IMR-90 (cell line): ENCODE results near the gene DYNLT4. TPM values are rescaled to one million over a fixed set of nuclear protein-coding genes. Genes with fewer than 3 reads are reported as not detected.

ENCODE experiments used
- ATAC-seq: fragments of 200-7000 bp; cut with Tn5 transposase; 2 replicates; pipeline ENCODE4 v1.9.1; 2020; ENCODE audit warnings: low read depth, mild to moderate bottlenecking, moderate library complexity
- BruUV-seq: library from RNA; stranded (reverse); fragments of 400-500 nt; replicated peaks from 2 replicates; lab custom pipeline; 2021; lab: Mats Ljungman, UMichigan
- CTCF ChIA-PET: fragments of 300-600 bp; formaldehyde crosslinking; extraction: SDS; loops from one replicate; lab custom pipeline; 2021; ENCODE audit warnings: antibody characterized with exemption; lab: Yijun Ruan, JAX
- POLR2A ChIA-PET: fragments of 300-600 bp; sonication (Branson Sonifier 250); formaldehyde crosslinking; loops from one replicate; lab custom pipeline; 2022; ENCODE audit warnings: antibody characterized with exemption; ENCODE audit not compliant: unreplicated experiment; lab: Charles Lee
- DNase-seq: peaks from one replicate; pipeline ENCODE4 v3.0.0; 2013
- H2AFZ ChIP-seq: replicated peaks from 2 replicates; pipeline ENCODE3; 2013; ENCODE audit warnings: low read length, mild to moderate bottlenecking; ENCODE audit not compliant: poor library complexity
- H2AK5ac ChIP-seq: 2 replicates; pipeline ENCODE4 v1.6.1; 2013; ENCODE audit warnings: low read depth, low read length, inconsistent platforms
- H2AK9ac ChIP-seq: replicated peaks from 2 replicates; pipeline ENCODE3; 2013; ENCODE audit warnings: mild to moderate bottlenecking, low read depth, low read length, moderate library complexity; ENCODE audit not compliant: poor library complexity
- H2BK120ac ChIP-seq: 2 replicates; pipeline ENCODE4 v1.6.1; 2013; ENCODE audit warnings: low read depth, low read length, inconsistent platforms
- H2BK15ac ChIP-seq: 3 replicates; pipeline ENCODE4 v1.6.1; 2013; ENCODE audit warnings: low read depth, low read length, inconsistent platforms
- H2BK20ac ChIP-seq: 2 replicates; pipeline ENCODE4 v1.6.1; 2013; ENCODE audit warnings: low read depth, mild to moderate bottlenecking, inconsistent platforms, low read length, moderate library complexity
- H2BK5ac ChIP-seq: 2 replicates; pipeline ENCODE4 v1.6.1; 2013; ENCODE audit warnings: mild to moderate bottlenecking, low read depth, low read length, inconsistent platforms; ENCODE audit not compliant: poor library complexity, severe bottlenecking
- H3K14ac ChIP-seq: replicated peaks from 2 replicates; pipeline ENCODE4 v1.6.1; 2013; ENCODE audit warnings: low read depth, low read length, inconsistent platforms
- H3K18ac ChIP-seq: 2 replicates; pipeline ENCODE4 v1.6.1; 2013; ENCODE audit warnings: low read depth, low read length, control low read depth
- H3K23ac ChIP-seq: 2 replicates; pipeline ENCODE4 v1.6.1; 2013; ENCODE audit warnings: low read depth, low read length, inconsistent platforms
- H3K27ac ChIP-seq: 2 replicates; pipeline ENCODE4 v1.5.1; 2013; ENCODE audit warnings: mild to moderate bottlenecking, control low read depth, low read length; ENCODE audit not compliant: insufficient read depth
- H3K27me3 ChIP-seq: 2 replicates; pipeline ENCODE4 v1.6.1; 2013; ENCODE audit warnings: low read length; ENCODE audit not compliant: control insufficient read depth, insufficient read depth
- H3K36me3 ChIP-seq: 2 replicates; pipeline ENCODE4 v1.6.1; 2013; ENCODE audit warnings: low read length, mixed read lengths; ENCODE audit not compliant: control insufficient read depth, insufficient read depth
- H3K4ac ChIP-seq: 2 replicates; pipeline ENCODE4 v1.6.1; 2013; ENCODE audit warnings: low read depth, low read length, inconsistent platforms
- H3K4me1 ChIP-seq: 2 replicates; pipeline ENCODE4 v1.6.1; 2013; ENCODE audit warnings: low read length, mixed read lengths; ENCODE audit not compliant: control insufficient read depth, insufficient read depth
- H3K4me2 ChIP-seq: 2 replicates; pipeline ENCODE4 v1.6.1; 2013; ENCODE audit warnings: low read depth, mild to moderate bottlenecking, control low read depth, low read length, moderate library complexity
- H3K4me3 ChIP-seq: 2 replicates; pipeline ENCODE4 v1.5.1; 2013; ENCODE audit warnings: low read depth, mild to moderate bottlenecking, control low read depth, low read length, moderate library complexity; ENCODE audit not compliant: insufficient read depth
- H3K56ac ChIP-seq: 2 replicates; pipeline ENCODE4 v1.6.1; 2013; ENCODE audit warnings: low read length, inconsistent platforms; ENCODE audit not compliant: insufficient read depth; ENCODE audit errors: extremely low read depth
- H3K79me1 ChIP-seq, 2 experiments: 2 replicates each; pipeline ENCODE4 v1.6.1; 2013; ENCODE audit warnings: low read length in 2 of 2, inconsistent platforms in 1 of 2, low read depth in 1 of 2
- H3K9ac ChIP-seq: 2 replicates; pipeline ENCODE4 v1.6.1; 2013; ENCODE audit warnings: low read depth, low read length, control low read depth
- H3K9me1 ChIP-seq: 2 replicates; pipeline ENCODE4 v1.6.1; 2013; ENCODE audit warnings: low read length, inconsistent platforms; ENCODE audit not compliant: insufficient read depth
- H3K9me3 ChIP-seq: 2 replicates; pipeline ENCODE4 v1.6.1; 2013; ENCODE audit warnings: low read length; ENCODE audit not compliant: control insufficient read depth, insufficient read depth
- H4K20me1 ChIP-seq: 2 replicates; pipeline ENCODE4 v1.6.1; 2013; ENCODE audit warnings: low read length, inconsistent platforms; ENCODE audit not compliant: insufficient read depth
- H4K5ac ChIP-seq: 2 replicates; pipeline ENCODE4 v1.6.1; 2013; ENCODE audit warnings: mild to moderate bottlenecking, low read depth, low read length, control low read depth
- H4K8ac ChIP-seq, 2 experiments: 2 replicates each; pipeline ENCODE4 v1.6.1; 2013; ENCODE audit warnings: low read depth in 2 of 2, low read length in 2 of 2, control low read depth in 1 of 2, inconsistent platforms in 1 of 2
- H4K91ac ChIP-seq: 2 replicates; pipeline ENCODE4 v1.6.1; 2013; ENCODE audit warnings: low read depth, low read length, inconsistent platforms; ENCODE audit not compliant: insufficient read depth
- CEBPB ChIP-seq: IDR thresholded peaks from 2 replicates; pipeline ENCODE4 v1.6.1; 2012; ENCODE audit warnings: low read depth, low read length, improper control_type of control experiment
- MAFK ChIP-seq: IDR thresholded peaks from 2 replicates; pipeline ENCODE4 v1.6.1; 2012; ENCODE audit warnings: low read depth, low read length, improper control_type of control experiment
- MAZ ChIP-seq: IDR thresholded peaks from 2 replicates; pipeline ENCODE4 v1.6.1; 2012; ENCODE audit warnings: low read depth, mild to moderate bottlenecking, low read length, improper control_type of control experiment, moderate library complexity, borderline replicate concordance
- MXI1 ChIP-seq: IDR thresholded peaks from 2 replicates; pipeline ENCODE4 v1.6.1; 2012; ENCODE audit warnings: low read depth, mild to moderate bottlenecking, low read length, moderate library complexity, borderline replicate concordance
- NFE2L2 ChIP-seq: fragments of 150-350 bp; IDR thresholded peaks from 2 replicates; pipeline ENCODE4 v1.6.1; 2016; ENCODE audit warnings: low read depth, mild to moderate bottlenecking, low read length
- POLR2A ChIP-seq: IDR thresholded peaks from 2 replicates; pipeline ENCODE4 v1.6.1; 2012; ENCODE audit warnings: mild to moderate bottlenecking, low read depth, low read length
- RAD21 ChIP-seq: IDR thresholded peaks from 2 replicates; pipeline ENCODE4 v1.6.1; 2012; ENCODE audit warnings: low read length, improper control_type of control experiment
- WGBS, 2 experiments: methylation state at CpG; one replicate each; pipeline versions ENCODE4 v1.1.5 to v1.1.7; 2013; ENCODE audit warnings: missing lambda C conversion rate in 2 of 2; ENCODE audit not compliant: insufficient read length in 1 of 2; ENCODE audit errors: extremely low coverage in 2 of 2; 5-methylcytosine and 5-hydroxymethylcytosine counted together
- dilution Hi-C: fragments of 300-500 bp; cut with HindIII; formaldehyde crosslinking; loops from one replicate; pipeline ENCODE4 v1.14.3; 2018; ENCODE audit warnings: low sequenced_read_pairs; ENCODE audit not compliant: unreplicated experiment
- in situ Hi-C: fragments of 300-500 bp; cut with MboI; formaldehyde crosslinking; loops from 3 replicates; pipeline ENCODE4 v1.14.3; 2019; ENCODE audit warnings: low sequenced_read_pairs, inconsistent platforms, mixed read lengths
- intact Hi-C: fragments of 100-400 bp; cut with micrococcal nuclease; formaldehyde crosslinking; loops from 2 replicates; pipeline ENCODE4 v1.10.0; 2022
- polyA plus RNA-seq, 3 experiments: library from polyadenylated mRNA; depleted of rRNA; stranded (reverse); fragments of >200 nt; gene quantifications; 2 replicates each; pipeline ENCODE4 v1.2.3, GENCODE V29; 2012; ENCODE audit warnings: low replicate concordance in 1 of 3
- total RNA-seq: library from RNA; depleted of rRNA; stranded (reverse); fragments of >200 nt; gene quantifications from 2 replicates; pipeline ENCODE4 v1.2.3, GENCODE V29; 2012
- TF ChIP-seq, protein P1 (sequence below): conservative IDR thresholded peaks from 2 replicates; pipeline ENCODE4 v1.5.1; 2012; ENCODE audit warnings: mild to moderate bottlenecking, low read depth, low read length, improper control_type of control experiment

DYNLT4 gene
- total and polyA plus RNA-seq, 2 of the 4 experiments (the other 2 are of a cell fraction) = not detected

GRCh38 chr1:44808938-44809917, 2.1 kb upstream of the DYNLT4 start:
- peaks cover 34% of the 10 kb centered on the region for H3K9me1 ChIP-seq
- no peaks in the 10 kb centered on the region for H3K9me3 ChIP-seq
- peak overlapping the region; percentile 93 for H4K5ac ChIP-seq
- in situ Hi-C loops = no loop called here
- peak overlapping the region; percentile 94 to 97 for H4K8ac ChIP-seq
- CTCF ChIA-PET = interaction anchor here (0.5 to 1.7 kb wide), 5 partner anchors 9 to 709 kb away, joined by 3 to 6 read pairs (median 4); partner anchors contain the start of gene PLK3
- H3K79me1 ChIP-seq = peaks cover 17 to 64% of the 10 kb centered on the region in 2 experiments
- peak overlapping the region; percentile 40 for H3K4me3 ChIP-seq
- DNase-seq (peak; percentile 82), ATAC-seq (no peak)
- peak overlapping the region; percentile 86 for H3K4me2 ChIP-seq
- H3K56ac ChIP-seq = peak overlapping the region; percentile 95
- peak overlapping the region; percentile 100 for H2AK5ac ChIP-seq
- peak overlapping the region; percentile 94 for H3K18ac ChIP-seq
- H4K91ac ChIP-seq = peak overlapping the region; percentile 100
- dilution Hi-C loops = no loop called here
- POLR2A ChIA-PET = interaction anchor here (0.6 to 3.7 kb wide), 6 partner anchors 9 to 764 kb away, joined by 3 to 30 read pairs (median 4); partner anchors contain the start of genes PLK3 and RNU5D-1
- H3K23ac ChIP-seq = peak overlapping the region; percentile 98
- H3K14ac ChIP-seq = peak overlapping the region; percentile 98
- H3K4me1 ChIP-seq = peaks cover 53% of the 10 kb centered on the region
- intact Hi-C loops = loop anchor here (5.0 to 10.0 kb wide), 2 partner anchors 77 to 496 kb away; partner anchors contain the start of gene RNU5D-1
- no TSS peak for BruUV-seq
- peaks cover 9% of the 10 kb centered on the region; the same call in 1 of the 2 replicates for H4K20me1 ChIP-seq
- H2AK9ac ChIP-seq = peak overlapping the region; percentile 98
- peak overlapping the region; percentile 96 for H3K9ac ChIP-seq
- 0% methylated on average over 2 of the region's 6 CpGs; no CpG with 5 or more reads in 1 of the 2 experiments for WGBS, 2 experiments
- H3K36me3 ChIP-seq = peaks cover 20% of the 10 kb centered on the region
- peak overlapping the region; percentile 86 for H3K27ac ChIP-seq
- H2BK20ac ChIP-seq = peak overlapping the region; percentile 93
- peak; percentile 55; the same call in 1 of the 2 replicates for TF ChIP-seq MAZ
- peak; percentile 10; the same call in 1 of the 2 replicates for TF ChIP-seq RAD21
- TF ChIP-seq NFE2L2 = 0 out of 2 replicates have a peak, but pooled peaks have one; percentile 1
- peak; percentile 80 for TF ChIP-seq MAFK
- peak; percentile 58; the same call in 1 of the 2 replicates for TF ChIP-seq POLR2A
- TF ChIP-seq, protein P1, sequence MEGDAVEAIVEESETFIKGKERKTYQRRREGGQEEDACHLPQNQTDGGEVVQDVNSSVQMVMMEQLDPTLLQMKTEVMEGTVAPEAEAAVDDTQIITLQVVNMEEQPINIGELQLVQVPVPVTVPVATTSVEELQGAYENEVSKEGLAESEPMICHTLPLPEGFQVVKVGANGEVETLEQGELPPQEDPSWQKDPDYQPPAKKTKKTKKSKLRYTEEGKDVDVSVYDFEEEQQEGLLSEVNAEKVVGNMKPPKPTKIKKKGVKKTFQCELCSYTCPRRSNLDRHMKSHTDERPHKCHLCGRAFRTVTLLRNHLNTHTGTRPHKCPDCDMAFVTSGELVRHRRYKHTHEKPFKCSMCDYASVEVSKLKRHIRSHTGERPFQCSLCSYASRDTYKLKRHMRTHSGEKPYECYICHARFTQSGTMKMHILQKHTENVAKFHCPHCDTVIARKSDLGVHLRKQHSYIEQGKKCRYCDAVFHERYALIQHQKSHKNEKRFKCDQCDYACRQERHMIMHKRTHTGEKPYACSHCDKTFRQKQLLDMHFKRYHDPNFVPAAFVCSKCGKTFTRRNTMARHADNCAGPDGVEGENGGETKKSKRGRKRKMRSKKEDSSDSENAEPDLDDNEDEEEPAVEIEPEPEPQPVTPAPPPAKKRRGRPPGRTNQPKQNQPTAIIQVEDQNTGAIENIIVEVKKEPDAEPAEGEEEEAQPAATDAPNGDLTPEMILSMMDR = 0 out of 2 replicates have a peak, but pooled peaks have one; percentile 9
- no peak for TF ChIP-seq CEBPB
- no peak for TF ChIP-seq MXI1
- H2BK5ac ChIP-seq = peak overlapping the region; percentile 96
- H3K4ac ChIP-seq = peak overlapping the region; percentile 100
- H2BK120ac ChIP-seq = peak overlapping the region; percentile 98
- H2BK15ac ChIP-seq = peak overlapping the region; percentile 98
- H3K27me3 ChIP-seq = no peaks in the 10 kb centered on the region
- peak overlapping the region; percentile 74 for H2AFZ ChIP-seq
